ENCODE results near the gene RANGAP1. TPM values are rescaled to one million over a fixed set of nuclear protein-coding genes. Genes with fewer than 3 reads are reported as not detected.

The RANGAP1 gene
- polyA plus RNA-seq, 3 donors = 8.3 to 30.2 (median 8.5) TPM

DNA sequence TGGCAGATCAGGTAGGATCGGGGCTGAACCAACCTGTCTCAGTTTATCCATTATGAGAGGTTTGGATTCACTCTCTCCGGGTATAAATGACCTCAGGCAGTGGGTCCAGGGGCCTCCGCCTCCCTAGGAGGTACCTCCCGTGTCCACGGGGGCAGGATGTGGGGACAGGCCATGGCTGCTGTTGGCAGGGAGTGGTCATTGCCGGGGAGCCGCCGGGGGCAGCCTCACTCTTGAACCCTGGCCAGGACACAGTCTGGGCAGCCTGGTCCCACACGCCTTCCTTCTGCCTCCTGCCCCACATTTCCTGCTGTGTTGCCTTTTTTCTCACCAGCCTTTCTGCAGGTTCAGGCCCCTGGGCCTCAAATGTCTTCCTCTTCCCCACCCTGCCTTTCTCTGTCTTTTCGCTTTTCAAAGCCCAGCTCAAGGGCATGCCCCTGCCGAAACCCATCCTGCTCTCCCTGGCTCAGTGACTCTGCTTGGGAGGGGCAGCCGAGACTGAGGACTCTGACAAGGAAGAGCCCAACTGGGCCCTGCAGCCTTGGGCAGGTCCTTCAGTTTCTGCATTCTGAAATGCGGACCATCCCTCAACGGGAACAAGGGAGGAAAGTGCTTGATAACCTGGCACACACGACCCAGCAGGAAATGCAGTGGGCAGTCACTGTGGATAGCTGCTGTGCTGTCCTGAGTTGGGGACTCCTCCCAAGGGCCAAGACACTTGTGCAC is 46.4 kb upstream of the RANGAP1 start:
- Histone ChIP-seq H3K4me2 (replicated peaks; ENCODE audit: extremely low read depth, low read length, poor library complexity, severe bottlenecking) (no peak overlapping the region), H4K20me1 (ENCODE audit: insufficient read depth, low read length) (no peaks in the 10 kb centered on the region), H3K27ac (ENCODE audit: low read depth in 1 of 2, low read length in 2 of 2) (no peak overlapping the region), H3K4me3 (replicated peaks in 1 of 3; ENCODE audit: low read depth in 2 of 3, low read length in 3 of 3) (no peak overlapping the region), H3K36me3 (replicated peaks in 1 of 2; ENCODE audit: control insufficient read depth in 1 of 2, insufficient read depth in 2 of 2, low read length in 2 of 2) (peaks cover 63 to 81% of the 10 kb centered on the region in 2 donors), H3K79me2 (ENCODE audit: insufficient read depth, low read length) (no peaks in the 10 kb centered on the region), H3K27me3 (ENCODE audit: control insufficient read depth in 2 of 2, insufficient read depth in 2 of 2, low read length in 2 of 2) (no peaks in the 10 kb centered on the region), H2AFZ (ENCODE audit: insufficient read depth, low read depth, low read length, poor library complexity, severe bottlenecking) (no peak overlapping the region), H3K9ac (ENCODE audit: insufficient read depth, low read length, poor library complexity, severe bottlenecking) (no peak overlapping the region), H3K9me3 (replicated peaks in 1 of 2; ENCODE audit: control insufficient read depth in 1 of 2, insufficient read depth in 1 of 2, low read length in 2 of 2) (no peaks in the 10 kb centered on the region), H3K4me1 (ENCODE audit: control insufficient read depth in 1 of 2, insufficient read depth in 2 of 2, low read length in 2 of 2) (no peaks in the 10 kb centered on the region)
- intact Hi-C loops (cut with micrococcal nuclease) = no loop called here
- H3K27me3 Mint-ChIP-seq (ENCODE audit: low read depth in 3 of 3) = no peaks in the 10 kb centered on the region
- peaks cover 0 to 2% (median 0%) of the 10 kb centered on the region in 7 donors for H3K9me3 Mint-ChIP-seq
- H3K4me1 Mint-ChIP-seq = no peaks in the 10 kb centered on the region
- H3K27ac Mint-ChIP-seq = peak overlapping the region in 1 of 7 donors; percentile 52
- no peak overlapping the region for H3K4me3 Mint-ChIP-seq
- WGBS (ENCODE audit: insufficient coverage) = 93% methylated on average over 15 of the region's 15 CpGs
- TF ChIP-seq, protein P1, sequence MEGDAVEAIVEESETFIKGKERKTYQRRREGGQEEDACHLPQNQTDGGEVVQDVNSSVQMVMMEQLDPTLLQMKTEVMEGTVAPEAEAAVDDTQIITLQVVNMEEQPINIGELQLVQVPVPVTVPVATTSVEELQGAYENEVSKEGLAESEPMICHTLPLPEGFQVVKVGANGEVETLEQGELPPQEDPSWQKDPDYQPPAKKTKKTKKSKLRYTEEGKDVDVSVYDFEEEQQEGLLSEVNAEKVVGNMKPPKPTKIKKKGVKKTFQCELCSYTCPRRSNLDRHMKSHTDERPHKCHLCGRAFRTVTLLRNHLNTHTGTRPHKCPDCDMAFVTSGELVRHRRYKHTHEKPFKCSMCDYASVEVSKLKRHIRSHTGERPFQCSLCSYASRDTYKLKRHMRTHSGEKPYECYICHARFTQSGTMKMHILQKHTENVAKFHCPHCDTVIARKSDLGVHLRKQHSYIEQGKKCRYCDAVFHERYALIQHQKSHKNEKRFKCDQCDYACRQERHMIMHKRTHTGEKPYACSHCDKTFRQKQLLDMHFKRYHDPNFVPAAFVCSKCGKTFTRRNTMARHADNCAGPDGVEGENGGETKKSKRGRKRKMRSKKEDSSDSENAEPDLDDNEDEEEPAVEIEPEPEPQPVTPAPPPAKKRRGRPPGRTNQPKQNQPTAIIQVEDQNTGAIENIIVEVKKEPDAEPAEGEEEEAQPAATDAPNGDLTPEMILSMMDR (IDR thresholded peaks at IDR 0.05) = no peak
- DNase-seq = no peak
- peaks cover 58 to 88% of the 10 kb centered on the region in 2 donors for H3K36me3 Mint-ChIP-seq

DNA sequence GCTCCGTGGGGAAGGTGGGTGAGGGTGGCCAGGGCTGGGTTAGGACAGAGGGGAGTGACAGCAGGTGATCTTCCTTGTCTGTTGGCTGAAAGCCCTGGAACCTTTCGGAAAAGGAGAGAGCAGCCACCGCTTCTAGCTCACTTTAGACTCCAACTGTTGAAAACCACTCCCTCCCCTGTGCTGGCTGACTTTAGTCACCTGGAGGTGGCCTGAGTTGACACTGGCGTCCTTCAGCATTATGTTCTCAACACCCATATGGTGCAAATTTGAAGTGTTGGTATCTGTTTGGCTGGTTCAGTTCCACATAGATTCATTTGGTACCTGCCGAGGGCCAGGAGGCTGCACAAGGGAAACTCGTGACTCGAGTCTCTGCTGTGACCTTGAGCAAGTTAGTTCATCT is 44.2 kb upstream of the RANGAP1 start:
- Histone ChIP-seq H3K4me2 (replicated peaks; ENCODE audit: extremely low read depth, low read length, poor library complexity, severe bottlenecking) (no peak overlapping the region), H3K9me3 (replicated peaks in 1 of 2; ENCODE audit: control insufficient read depth in 1 of 2, insufficient read depth in 1 of 2, low read length in 2 of 2) (no peaks in the 10 kb centered on the region), H2AFZ (ENCODE audit: insufficient read depth, low read depth, low read length, poor library complexity, severe bottlenecking) (no peak overlapping the region), H3K79me2 (ENCODE audit: insufficient read depth, low read length) (no peaks in the 10 kb centered on the region), H3K4me3 (replicated peaks in 1 of 3; ENCODE audit: low read depth in 2 of 3, low read length in 3 of 3) (no peak overlapping the region), H3K36me3 (replicated peaks in 1 of 2; ENCODE audit: control insufficient read depth in 1 of 2, insufficient read depth in 2 of 2, low read length in 2 of 2) (peaks cover 76 to 91% of the 10 kb centered on the region in 2 donors), H3K4me1 (ENCODE audit: control insufficient read depth in 1 of 2, insufficient read depth in 2 of 2, low read length in 2 of 2) (no peaks in the 10 kb centered on the region), H3K27ac (ENCODE audit: low read depth in 1 of 2, low read length in 2 of 2) (no peak overlapping the region), H3K9ac (ENCODE audit: insufficient read depth, low read length, poor library complexity, severe bottlenecking) (no peak overlapping the region), H3K27me3 (ENCODE audit: control insufficient read depth in 2 of 2, insufficient read depth in 2 of 2, low read length in 2 of 2) (no peaks in the 10 kb centered on the region), H4K20me1 (ENCODE audit: insufficient read depth, low read length) (no peaks in the 10 kb centered on the region)
- no peak for DNase-seq
- intact Hi-C loops (cut with micrococcal nuclease) = no loop called here
- WGBS (ENCODE audit: insufficient coverage) = no CpG with 5 or more reads among the region's 7 CpGs
- H3K4me1 Mint-ChIP-seq = no peaks in the 10 kb centered on the region
- no peak overlapping the region for H3K4me3 Mint-ChIP-seq
- TF ChIP-seq, protein P1 (IDR thresholded peaks at IDR 0.05) = no peak
- H3K9me3 Mint-ChIP-seq = peaks cover 0 to 2% (median 0%) of the 10 kb centered on the region in 7 donors
- H3K36me3 Mint-ChIP-seq = peaks cover 70 to 96% of the 10 kb centered on the region in 2 donors
- H3K27me3 Mint-ChIP-seq (ENCODE audit: low read depth in 3 of 3) = no peaks in the 10 kb centered on the region
- peak overlapping the region in 1 of 7 donors; percentile 40 for H3K27ac Mint-ChIP-seq

Data from CD14-positive monocyte (primary cell).